NB4 (cell line): ENCODE results near the gene TSPAN18.

Experiments used
- DNase-seq: peaks from one replicate; pipeline ENCODE4 v3.0.0; 2010; ENCODE audit warnings: low read depth
- H3K4me3 ChIP-seq: one replicate; pipeline ENCODE4 v1.5.1; 2011; ENCODE audit warnings: mild to moderate bottlenecking, low read depth, low read length, moderate library complexity
- CTCF ChIP-seq: IDR thresholded peaks from one replicate; pipeline ENCODE4 v1.5.1; 2012; ENCODE audit warnings: low read depth, low read length
- MYC ChIP-seq: IDR thresholded peaks from 2 replicates; pipeline ENCODE4 v1.6.1; 2011; ENCODE audit warnings: low read depth, low read length
- POLR2A ChIP-seq: IDR thresholded peaks from 2 replicates; pipeline ENCODE4 v1.6.1; 2011; ENCODE audit warnings: mild to moderate bottlenecking; ENCODE audit not compliant: insufficient read length; ENCODE audit errors: extremely low read depth
- TF ChIP-seq, protein P1 (sequence below): IDR thresholded peaks from 2 replicates; pipeline ENCODE4 v1.6.1; 2011; ENCODE audit warnings: low read depth, low read length

TSPAN18 gene

GRCh38 chr11:44793350-44794090, 66.8 kb downstream of the TSPAN18 start:
- TF ChIP-seq MYC, result no peak
- TF ChIP-seq, protein P1, sequence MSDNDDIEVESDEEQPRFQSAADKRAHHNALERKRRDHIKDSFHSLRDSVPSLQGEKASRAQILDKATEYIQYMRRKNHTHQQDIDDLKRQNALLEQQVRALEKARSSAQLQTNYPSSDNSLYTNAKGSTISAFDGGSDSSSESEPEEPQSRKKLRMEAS, result no peak
- no peak overlapping the region for H3K4me3 ChIP-seq
- DNase-seq, result no peak

DNA sequence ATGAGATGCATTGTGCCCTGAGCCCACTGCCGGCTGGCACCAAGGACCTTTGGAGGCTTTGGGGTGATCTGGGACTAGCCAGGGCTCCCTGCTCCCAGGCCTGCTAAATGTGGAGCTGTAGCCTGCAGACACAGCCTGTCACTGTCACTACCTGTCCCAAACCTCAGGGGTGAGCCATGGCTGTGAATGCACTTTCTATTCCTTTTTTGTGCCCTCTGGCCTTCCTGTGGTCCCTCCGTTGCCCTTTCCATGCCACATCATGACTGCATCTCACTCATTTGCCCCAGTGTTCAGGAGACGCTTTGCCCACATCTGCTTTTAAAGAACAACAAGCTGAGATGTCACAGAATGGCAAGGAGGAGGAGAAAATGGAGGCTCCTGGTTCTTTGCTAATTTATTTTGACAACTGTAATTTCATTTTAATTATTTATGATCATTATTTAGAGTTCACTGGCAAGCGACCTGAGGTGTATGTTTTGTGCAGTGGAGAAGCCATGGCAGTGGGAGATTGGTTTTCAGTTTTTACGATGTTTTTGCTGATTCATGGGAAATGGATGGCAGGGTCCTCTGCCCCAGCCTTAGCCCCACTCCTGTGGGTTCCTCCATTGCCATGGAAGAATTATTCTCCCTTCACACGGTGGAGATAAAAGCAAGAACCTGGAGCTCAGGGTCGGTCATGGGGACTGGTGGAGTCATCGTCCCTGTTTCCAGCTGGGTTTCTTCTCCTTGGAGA, 69.2 kb downstream of the TSPAN18 start:
- no peak for DNase-seq
- TF ChIP-seq POLR2A (no peak), MYC (no peak), CTCF (no peak)
- TF ChIP-seq, protein P1, result no peak

DNA sequence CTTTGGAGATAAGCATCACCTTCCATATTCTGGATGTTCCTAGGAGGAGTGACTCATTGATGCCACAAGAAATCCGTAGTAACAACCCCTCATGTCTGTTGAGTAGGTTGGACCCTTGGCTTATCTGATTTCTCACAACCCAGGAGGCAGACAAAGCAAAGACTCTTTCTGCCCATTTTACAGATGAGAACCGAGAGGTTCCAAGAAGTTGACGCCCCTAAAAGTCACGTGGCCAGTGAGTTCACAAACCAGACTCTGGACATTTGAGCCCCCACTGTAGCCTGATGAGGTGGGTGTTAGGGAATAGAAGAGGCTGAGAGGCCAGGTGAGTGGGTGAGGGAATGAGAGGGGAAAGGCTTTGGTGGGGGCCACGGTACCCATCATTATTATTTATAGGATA, 70.3 kb downstream of the TSPAN18 start:
- DNase-seq, result no peak

More for the DNA sequence above, 69.2 kb downstream of the TSPAN18 start:
- no peak overlapping the region for H3K4me3 ChIP-seq

DNA sequence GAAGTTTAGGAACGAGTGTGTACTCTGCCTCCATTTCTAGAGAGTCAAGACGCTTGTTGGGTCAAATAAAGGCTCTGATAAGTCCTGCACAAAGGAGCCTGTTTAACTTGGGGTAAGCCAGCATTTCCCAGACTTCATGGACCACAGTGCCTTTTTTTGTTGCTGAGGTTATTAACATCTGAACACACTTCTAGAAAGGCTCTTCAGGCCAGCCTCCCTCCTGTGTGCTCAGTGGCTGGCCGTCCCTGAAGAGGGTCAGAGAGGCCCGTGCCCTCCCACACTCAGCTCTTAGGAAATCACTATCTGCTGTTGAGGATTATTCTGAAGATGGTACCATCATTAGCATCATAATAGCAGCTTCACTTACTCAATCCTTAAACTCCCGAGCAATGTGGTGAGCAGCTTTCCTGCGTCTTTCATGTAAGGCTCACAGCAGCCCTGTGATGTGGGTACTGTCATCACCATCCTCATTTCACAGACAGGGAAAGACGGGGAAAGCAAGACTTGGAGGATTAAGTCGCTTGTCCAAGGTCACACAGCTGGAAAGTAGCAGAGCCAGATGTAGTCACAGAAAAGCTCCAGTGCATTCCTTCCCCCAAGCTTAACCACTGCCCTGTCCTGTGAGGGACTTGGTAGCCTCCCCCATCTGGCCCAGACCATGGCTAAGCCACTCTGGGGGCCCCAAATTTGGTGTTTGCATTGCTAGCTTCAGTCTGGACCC, 71.3 kb downstream of the TSPAN18 start:
- H3K4me3 ChIP-seq, result no peak overlapping the region
- no peak for DNase-seq
- TF ChIP-seq MYC (no peak), CTCF (no peak), POLR2A (no peak)
- TF ChIP-seq, protein P1, result no peak

More for the DNA sequence above, 70.3 kb downstream of the TSPAN18 start:
- TF ChIP-seq, protein P1, result no peak
- TF ChIP-seq POLR2A (no peak), MYC (no peak), CTCF (no peak)
- no peak overlapping the region for H3K4me3 ChIP-seq

GRCh38 chr11:44798607-44798972, 71.8 kb downstream of the TSPAN18 start:
- no peak overlapping the region for H3K4me3 ChIP-seq
- TF ChIP-seq MYC (no peak), CTCF (no peak), POLR2A (no peak)
- TF ChIP-seq, protein P1, result no peak
- no peak for DNase-seq

- H3K4me3 ChIP-seq, result no peak overlapping the region
- TF ChIP-seq POLR2A (no peak), MYC (no peak), CTCF (no peak)
- TF ChIP-seq, protein P1, result no peak
- no peak for DNase-seq
These were observed 72.2 kb downstream of the TSPAN18 start for GRCh38 chr11:44799012-44799411.
